Measurements from ENCODE around the gene C1orf105.

DNA sequence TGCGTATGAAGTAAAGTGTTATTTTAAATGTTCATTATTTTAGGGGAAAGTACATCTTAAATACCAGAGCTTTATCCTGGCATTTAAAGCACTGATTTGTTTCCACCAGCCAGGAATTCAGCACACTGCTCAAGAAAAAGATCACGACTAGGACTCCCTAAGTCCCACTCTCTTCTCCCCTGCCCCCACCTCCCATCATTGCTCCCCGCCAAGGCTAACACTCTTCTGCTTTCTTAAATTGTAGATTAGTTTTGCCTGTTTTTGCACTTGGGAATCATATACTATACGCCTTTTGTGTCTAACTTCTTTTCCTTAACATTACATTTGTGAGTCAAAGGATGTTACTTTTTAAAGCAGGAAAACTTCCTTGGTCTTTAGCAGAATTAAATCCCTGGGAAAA is 37.5 kb upstream of the C1orf105 start:
- TF ChIP-seq POLR2A (IDR thresholded peaks at IDR 0.05) (no peak), CTCF (IDR thresholded peaks at IDR 0.05) (no peak), POLR2AphosphoS5 (IDR thresholded peaks at IDR 0.05) (no peak), EP300 (IDR thresholded peaks at IDR 0.05; ENCODE audit: low read depth) (no peak)

Measured in transverse colon (tissue), 4 donors.